ENCODE data around the gene NOXO1.
"Not testable (repeated sequence)": the region's sequence is repeated elsewhere in the genome, so short reads cannot be mapped to it uniquely, and the experiment has no call there.

NOXO1 gene

DNA sequence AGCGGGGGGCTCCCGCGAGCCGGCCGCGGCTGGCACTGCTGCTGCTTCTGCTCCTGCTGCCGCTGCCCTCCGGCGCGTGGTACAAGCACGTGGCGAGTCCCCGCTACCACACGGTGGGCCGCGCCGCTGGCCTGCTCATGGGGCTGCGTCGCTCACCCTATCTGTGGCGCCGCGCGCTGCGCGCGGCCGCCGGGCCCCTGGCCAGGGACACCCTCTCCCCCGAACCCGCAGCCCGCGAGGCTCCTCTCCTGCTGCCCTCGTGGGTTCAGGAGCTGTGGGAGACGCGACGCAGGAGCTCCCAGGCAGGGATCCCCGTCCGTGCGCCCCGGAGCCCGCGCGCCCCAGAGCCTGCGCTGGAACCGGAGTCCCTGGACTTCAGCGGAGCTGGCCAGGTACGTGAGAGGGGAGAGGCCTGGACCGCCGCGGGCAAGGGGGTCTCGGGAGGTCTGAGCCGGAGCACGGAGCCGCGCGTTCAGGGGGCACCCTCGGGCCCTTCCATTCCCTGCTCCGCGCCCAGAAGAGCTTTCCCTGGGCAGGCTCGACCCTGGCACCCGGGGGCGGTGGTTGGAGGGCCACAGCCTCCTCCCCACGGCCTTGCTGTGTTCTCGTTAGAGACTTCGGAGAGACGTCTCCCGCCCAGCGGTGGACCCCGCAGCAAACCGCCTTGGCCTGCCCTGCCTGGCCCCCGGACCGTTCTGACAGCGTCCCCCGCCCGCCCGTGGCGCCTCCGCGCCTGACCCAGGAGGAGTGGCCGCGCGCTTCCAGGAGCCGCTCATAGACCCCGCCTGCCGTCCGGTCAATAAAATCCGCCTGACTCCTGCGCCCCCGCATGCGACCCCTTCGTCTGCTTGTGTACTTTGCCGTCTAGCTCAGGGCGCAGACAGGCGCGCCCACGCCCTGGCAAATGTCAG is 38.9 kb upstream of the NOXO1 start:
- no peak for DNase-seq (ENCODE audit: low spot score)
- TF ChIP-seq, protein P1, sequence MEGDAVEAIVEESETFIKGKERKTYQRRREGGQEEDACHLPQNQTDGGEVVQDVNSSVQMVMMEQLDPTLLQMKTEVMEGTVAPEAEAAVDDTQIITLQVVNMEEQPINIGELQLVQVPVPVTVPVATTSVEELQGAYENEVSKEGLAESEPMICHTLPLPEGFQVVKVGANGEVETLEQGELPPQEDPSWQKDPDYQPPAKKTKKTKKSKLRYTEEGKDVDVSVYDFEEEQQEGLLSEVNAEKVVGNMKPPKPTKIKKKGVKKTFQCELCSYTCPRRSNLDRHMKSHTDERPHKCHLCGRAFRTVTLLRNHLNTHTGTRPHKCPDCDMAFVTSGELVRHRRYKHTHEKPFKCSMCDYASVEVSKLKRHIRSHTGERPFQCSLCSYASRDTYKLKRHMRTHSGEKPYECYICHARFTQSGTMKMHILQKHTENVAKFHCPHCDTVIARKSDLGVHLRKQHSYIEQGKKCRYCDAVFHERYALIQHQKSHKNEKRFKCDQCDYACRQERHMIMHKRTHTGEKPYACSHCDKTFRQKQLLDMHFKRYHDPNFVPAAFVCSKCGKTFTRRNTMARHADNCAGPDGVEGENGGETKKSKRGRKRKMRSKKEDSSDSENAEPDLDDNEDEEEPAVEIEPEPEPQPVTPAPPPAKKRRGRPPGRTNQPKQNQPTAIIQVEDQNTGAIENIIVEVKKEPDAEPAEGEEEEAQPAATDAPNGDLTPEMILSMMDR (IDR thresholded peaks at IDR 0.05; ENCODE audit: borderline replicate concordance, control extremely low read depth, extremely low read depth, insufficient read depth, missing control alignments): no peak
- in situ Hi-C loops (cut with MboI; ENCODE audit: low sequenced_read_pairs, unreplicated experiment): loop anchor here (25.0 kb wide), 1 partner anchor 467 kb away; the partner anchor contains the start of gene TBC1D24

DNA sequence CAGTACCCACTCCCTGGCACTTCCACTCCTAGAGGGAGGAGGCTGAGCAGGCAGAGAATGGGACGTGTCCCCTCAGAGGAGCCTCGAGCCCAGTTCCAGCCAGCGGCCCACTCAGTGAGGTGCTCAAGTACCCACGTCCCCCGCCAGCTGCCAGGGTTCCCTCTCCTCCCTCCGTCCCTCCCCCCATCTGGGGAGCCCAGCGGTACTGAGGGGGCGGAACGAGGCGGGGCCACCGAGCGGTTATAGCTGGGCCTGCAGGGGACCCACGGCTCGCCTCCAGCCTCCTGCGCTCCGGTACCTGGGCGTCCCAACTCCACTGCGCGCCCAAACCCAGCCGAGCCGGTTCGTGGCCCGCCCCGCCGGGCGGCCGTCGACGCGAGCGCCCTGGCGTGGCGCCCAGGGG is 38.2 kb upstream of the NOXO1 start, which contains the start of gene NPW:
Gene NPW, plus strand, starts transcription at position 268 of the 403 bp plus-strand sequence.
- TF ChIP-seq, protein P1 (IDR thresholded peaks at IDR 0.05; ENCODE audit: borderline replicate concordance, control extremely low read depth, extremely low read depth, insufficient read depth, missing control alignments): no peak
- in situ Hi-C loops (cut with MboI; ENCODE audit: low sequenced_read_pairs, unreplicated experiment): loop anchor here (25.0 kb wide), 1 partner anchor 468 kb away; the partner anchor contains the start of gene TBC1D24
- no peak for DNase-seq (ENCODE audit: low spot score)

- TF ChIP-seq, protein P1 (IDR thresholded peaks at IDR 0.05; ENCODE audit: borderline replicate concordance, control extremely low read depth, extremely low read depth, insufficient read depth, missing control alignments): peak; percentile 18
- no peak for DNase-seq (ENCODE audit: low spot score)
- in situ Hi-C loops (cut with MboI; ENCODE audit: low sequenced_read_pairs, unreplicated experiment): loop anchor here (25.0 kb wide), 1 partner anchor 471 kb away; the partner anchor contains the start of gene TBC1D24
Measured at GRCh38 chr16:2016407-2016922, 35.2 kb upstream of the NOXO1 start.

DNA sequence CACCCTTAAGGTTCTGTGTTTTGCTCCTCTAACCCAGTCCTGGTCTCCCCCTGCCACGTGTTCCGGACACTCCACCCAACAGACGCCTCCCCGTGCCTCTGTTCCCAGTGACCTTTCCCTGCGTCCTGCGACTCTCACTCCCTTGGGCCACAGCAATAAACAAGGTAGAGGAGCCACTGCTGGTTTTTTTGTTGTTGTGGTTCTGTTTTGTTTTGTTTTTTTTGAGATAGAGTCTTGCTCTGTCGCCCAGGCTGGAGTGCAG is 34.6 kb upstream of the NOXO1 start:
- DNase-seq (ENCODE audit: low spot score): no peak
- in situ Hi-C loops (cut with MboI; ENCODE audit: low sequenced_read_pairs, unreplicated experiment): loop anchor here (25.0 kb wide), 1 partner anchor 471 kb away; the partner anchor contains the start of gene TBC1D24

DNA sequence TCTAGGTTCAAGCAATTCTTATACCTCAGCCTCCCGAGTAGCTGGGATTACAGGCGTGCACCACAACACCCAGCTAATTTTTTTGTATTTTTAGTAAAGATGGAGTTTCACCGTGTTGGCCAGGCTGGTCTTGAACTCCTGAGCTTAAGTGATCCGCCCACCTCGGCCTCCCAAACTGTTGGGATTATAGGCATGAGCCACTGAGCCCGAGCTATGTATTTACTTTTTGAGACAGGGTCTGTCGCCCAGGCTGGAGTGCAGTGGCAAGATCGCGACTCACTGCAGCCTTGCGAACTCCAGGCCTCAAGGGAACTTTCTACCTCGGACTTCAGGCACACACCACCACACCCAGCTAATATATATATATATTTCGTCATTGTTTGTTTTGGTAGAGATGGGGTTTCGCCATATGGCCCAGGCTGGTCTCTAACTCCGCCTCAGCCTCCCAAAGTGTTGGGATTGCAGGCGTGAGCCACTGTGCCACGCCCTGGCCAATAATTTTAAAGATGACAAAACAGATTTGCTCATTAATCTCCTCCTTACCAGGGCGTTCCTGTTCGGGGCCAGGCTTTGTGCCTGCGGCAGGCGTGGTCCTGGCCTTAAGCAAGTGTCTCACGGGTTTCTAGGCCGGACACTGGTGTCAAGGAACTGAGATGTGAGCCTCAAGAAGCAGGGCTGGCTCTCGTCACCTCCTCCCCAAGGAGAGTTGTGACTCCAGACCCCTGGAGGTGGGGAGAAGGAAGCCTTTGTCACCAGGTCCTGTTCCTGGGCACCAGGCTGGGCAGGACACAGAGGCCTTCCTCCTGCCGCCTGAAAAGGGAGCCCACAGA is 34.1 kb upstream of the NOXO1 start:
- no peak for DNase-seq (ENCODE audit: low spot score)
- TF ChIP-seq, protein P1 (IDR thresholded peaks at IDR 0.05; ENCODE audit: borderline replicate concordance, control extremely low read depth, extremely low read depth, insufficient read depth, missing control alignments): no peak
- in situ Hi-C loops (cut with MboI; ENCODE audit: low sequenced_read_pairs, unreplicated experiment): loop anchor here (25.0 kb wide), 1 partner anchor 472 kb away; the partner anchor contains the start of gene TBC1D24

More for the DNA sequence above, 34.6 kb upstream of the NOXO1 start:
- TF ChIP-seq, protein P1 (IDR thresholded peaks at IDR 0.05; ENCODE audit: borderline replicate concordance, control extremely low read depth, extremely low read depth, insufficient read depth, missing control alignments): no peak

DNA sequence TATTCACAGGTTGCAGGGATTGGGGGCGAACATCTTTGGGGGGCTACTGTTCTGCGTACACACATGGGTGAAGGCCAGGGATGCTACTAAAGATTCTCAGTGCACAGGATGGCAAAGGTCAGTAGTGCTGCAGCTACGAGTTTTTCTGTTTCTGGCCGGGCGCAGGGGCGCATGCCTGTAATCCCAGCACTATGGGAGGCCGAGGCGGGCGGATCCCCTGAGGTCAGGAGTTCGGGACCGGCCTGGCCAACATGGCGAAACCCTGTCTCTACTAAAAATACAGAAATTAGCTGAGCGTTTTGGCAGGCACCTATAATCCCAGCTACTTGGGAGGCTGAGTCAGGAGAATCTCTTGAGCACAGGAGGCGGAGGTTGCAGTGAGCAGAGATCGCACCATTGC is 32.3 kb upstream of the NOXO1 start:
- in situ Hi-C loops (cut with MboI; ENCODE audit: low sequenced_read_pairs, unreplicated experiment): loop anchor here (5.0 to 25.0 kb wide), 2 partner anchors 124 to 474 kb away; partner anchors contain the start of genes PKD1 and TBC1D24
- TF ChIP-seq, protein P1 (IDR thresholded peaks at IDR 0.05; ENCODE audit: borderline replicate concordance, control extremely low read depth, extremely low read depth, insufficient read depth, missing control alignments): no peak
- no peak for DNase-seq (ENCODE audit: low spot score)

- DNase-seq (ENCODE audit: low spot score): not testable (repeated sequence)
- in situ Hi-C loops (cut with MboI; ENCODE audit: low sequenced_read_pairs, unreplicated experiment): loop anchor here (5.0 to 25.0 kb wide), 2 partner anchors 126 to 476 kb away; partner anchors contain the start of genes PKD1 and TBC1D24
Measured at GRCh38 chr16:2011726-2012125, 30.5 kb upstream of the NOXO1 start.

Data from GM13976 (cell line).